Caco-2 (cell line): ENCODE results near the gene CCN5. TPM values are rescaled to one million over a fixed set of nuclear protein-coding genes. Genes with fewer than 3 reads are reported as not detected.

Experiments used
- BruUV-seq: library from RNA; stranded (reverse); fragments of 400-500 nt; replicated peaks from 2 replicates; lab custom pipeline; 2021; lab: Mats Ljungman, UMichigan
- CTCF ChIA-PET: fragments of 300-600 bp; sonication (Branson Sonifier 250); formaldehyde crosslinking; loops from one replicate; lab custom pipeline; 2022; ENCODE audit warnings: antibody characterized with exemption; lab: Charles Lee
- POLR2A ChIA-PET: fragments of 300-600 bp; sonication (Branson Sonifier 250); formaldehyde crosslinking; loops from one replicate; lab custom pipeline; 2022; ENCODE audit warnings: antibody characterized with exemption; lab: Charles Lee
- DNase-seq, 2 experiments: peaks; one replicate each; pipeline versions ENCODE4 v3.0.0 to v3.0.0-alpha.2; 2020 to 2022
- H3K27me3 ChIP-seq: replicated peaks from 2 replicates; pipeline ENCODE4 v1.6.0; 2011; ENCODE audit warnings: low read length; ENCODE audit not compliant: control insufficient read depth, insufficient read depth
- H3K36me3 ChIP-seq: 2 replicates; pipeline ENCODE4 v1.5.1; 2011; ENCODE audit warnings: low read length; ENCODE audit not compliant: control insufficient read depth, insufficient read depth
- H3K4me1 ChIP-seq: fragments of 250-450 bp; sonication (Bioruptor Pico); 2 replicates; pipeline ENCODE4 v1.5.1; 2020; ENCODE audit warnings: mild to moderate bottlenecking
- H3K4me3 ChIP-seq: 2 replicates; pipeline ENCODE4 v1.5.1; 2011; ENCODE audit warnings: low read depth, mild to moderate bottlenecking, control low read depth, low read length
- H3K9me3 ChIP-seq: fragments of 250-450 bp; sonication (Bioruptor Pico); 2 replicates; pipeline ENCODE4 v1.5.1; 2020; ENCODE audit warnings: mild to moderate bottlenecking, moderate library complexity
- H3K27ac Mint-ChIP-seq: one replicate; pipeline ENCODE4 v1.8.0; 2022; ENCODE audit warnings: mixed read lengths; ENCODE audit not compliant: unreplicated experiment
- H3K27me3 Mint-ChIP-seq: one replicate; pipeline ENCODE4 v1.8.0; 2022; ENCODE audit warnings: mixed read lengths; ENCODE audit not compliant: insufficient read depth, unreplicated experiment
- H3K36me3 Mint-ChIP-seq: one replicate; pipeline ENCODE4 v1.8.0; 2022; ENCODE audit warnings: mild to moderate bottlenecking, mixed read lengths; ENCODE audit not compliant: insufficient read depth, unreplicated experiment
- H3K4me1 Mint-ChIP-seq: one replicate; pipeline ENCODE4 v1.8.0; 2022; ENCODE audit warnings: low read depth, mixed read lengths; ENCODE audit not compliant: unreplicated experiment
- H3K4me3 Mint-ChIP-seq: one replicate; pipeline ENCODE4 v1.8.0; 2022; ENCODE audit warnings: mild to moderate bottlenecking, moderate library complexity, mixed read lengths; ENCODE audit not compliant: unreplicated experiment
- H3K9me3 Mint-ChIP-seq: one replicate; pipeline ENCODE4 v1.8.0; 2022; ENCODE audit warnings: mixed read lengths; ENCODE audit not compliant: unreplicated experiment
- intact Hi-C: fragments of 100-400 bp; cut with micrococcal nuclease; formaldehyde crosslinking; loops from one replicate; pipeline ENCODE4 v1.10.0; 2022; ENCODE audit not compliant: unreplicated experiment
- total RNA-seq: library from RNA; stranded (reverse); gene quantifications from 2 replicates; pipeline ENCODE4 v1.2.3, GENCODE V29; 2022
- TF ChIP-seq, protein P1 (sequence below), 2 experiments: fragments of 200-600 bp in 1 of 2; IDR thresholded peaks; 1 replicate in 1 of 2; 2 replicates in 1 of 2; pipeline versions ENCODE4 v1.5.1 to v1.8.0; 2011 to 2022; ENCODE audit warnings: antibody characterized with exemption in 1 of 2, control low read depth in 1 of 2, inconsistent platforms in 1 of 2, low read depth in 1 of 2, low read length in 1 of 2, mild to moderate bottlenecking in 1 of 2, moderate library complexity in 1 of 2; ENCODE audit not compliant: insufficient read depth in 1 of 2, severe bottlenecking in 1 of 2, unreplicated experiment in 1 of 2

Gene CCN5
- total RNA-seq, 1 experiment from 2014 or later: not detected

DNA sequence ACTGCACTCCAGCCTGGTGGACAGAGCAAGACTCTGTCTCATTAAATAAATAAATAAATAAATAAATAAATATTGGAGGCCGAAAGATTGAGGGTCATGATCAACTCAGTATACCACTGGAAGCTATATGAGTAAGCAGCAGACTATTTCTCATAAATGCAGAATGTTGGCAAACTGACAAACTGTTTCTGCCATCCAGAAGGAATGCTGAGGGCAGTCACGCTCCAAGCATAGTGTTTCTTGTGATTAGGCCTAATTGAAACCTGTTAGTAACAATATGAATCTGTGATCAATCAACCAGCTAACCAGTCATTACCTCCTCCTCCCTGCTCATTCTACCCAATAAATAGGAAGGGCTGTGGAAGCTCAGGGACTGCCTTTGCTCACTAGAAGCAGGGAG lies 15.3 kb downstream of the CCN5 start:
- BruUV-seq: no TSS peak
- ChIA-PET CTCF (interaction anchor here (5.5 kb wide), 1 partner anchor 47 kb away, joined by 132 read pairs; no protein-coding TSS in a partner anchor), POLR2A (interaction anchor here (0.5 to 1.3 kb wide), 2 partner anchors 45 to 155 kb away, joined by 3 to 10 read pairs; partner anchors contain the start of gene YWHAB)
- Histone ChIP-seq H3K9me3 (no peaks in the 10 kb centered on the region), H3K4me1 (peaks cover 29% of the 10 kb centered on the region), H3K36me3 (no peaks in the 10 kb centered on the region), H3K4me3 (no peak overlapping the region), H3K27me3 (no peaks in the 10 kb centered on the region)
- TF ChIP-seq, protein P1, sequence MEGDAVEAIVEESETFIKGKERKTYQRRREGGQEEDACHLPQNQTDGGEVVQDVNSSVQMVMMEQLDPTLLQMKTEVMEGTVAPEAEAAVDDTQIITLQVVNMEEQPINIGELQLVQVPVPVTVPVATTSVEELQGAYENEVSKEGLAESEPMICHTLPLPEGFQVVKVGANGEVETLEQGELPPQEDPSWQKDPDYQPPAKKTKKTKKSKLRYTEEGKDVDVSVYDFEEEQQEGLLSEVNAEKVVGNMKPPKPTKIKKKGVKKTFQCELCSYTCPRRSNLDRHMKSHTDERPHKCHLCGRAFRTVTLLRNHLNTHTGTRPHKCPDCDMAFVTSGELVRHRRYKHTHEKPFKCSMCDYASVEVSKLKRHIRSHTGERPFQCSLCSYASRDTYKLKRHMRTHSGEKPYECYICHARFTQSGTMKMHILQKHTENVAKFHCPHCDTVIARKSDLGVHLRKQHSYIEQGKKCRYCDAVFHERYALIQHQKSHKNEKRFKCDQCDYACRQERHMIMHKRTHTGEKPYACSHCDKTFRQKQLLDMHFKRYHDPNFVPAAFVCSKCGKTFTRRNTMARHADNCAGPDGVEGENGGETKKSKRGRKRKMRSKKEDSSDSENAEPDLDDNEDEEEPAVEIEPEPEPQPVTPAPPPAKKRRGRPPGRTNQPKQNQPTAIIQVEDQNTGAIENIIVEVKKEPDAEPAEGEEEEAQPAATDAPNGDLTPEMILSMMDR (IDR thresholded peaks at IDR 0.05; ENCODE audit: insufficient read depth in 1 of 2, low read depth in 1 of 2, low read length in 1 of 2, severe bottlenecking in 1 of 2, unreplicated experiment in 1 of 2): no peak
- no peak for DNase-seq
- peaks cover 7% of the 10 kb centered on the region for H3K36me3 Mint-ChIP-seq
- intact Hi-C loops: loop anchor here (10.0 kb wide), 3 partner anchors 196 to 516 kb away; partner anchors contain the start of genes OSER1 and TTPAL
- H3K4me1 Mint-ChIP-seq: peaks cover 35% of the 10 kb centered on the region
- H3K4me3 Mint-ChIP-seq: no peak overlapping the region
- no peak overlapping the region for H3K27ac Mint-ChIP-seq
- H3K9me3 Mint-ChIP-seq: no peaks in the 10 kb centered on the region
- no peaks in the 10 kb centered on the region for H3K27me3 Mint-ChIP-seq

DNA sequence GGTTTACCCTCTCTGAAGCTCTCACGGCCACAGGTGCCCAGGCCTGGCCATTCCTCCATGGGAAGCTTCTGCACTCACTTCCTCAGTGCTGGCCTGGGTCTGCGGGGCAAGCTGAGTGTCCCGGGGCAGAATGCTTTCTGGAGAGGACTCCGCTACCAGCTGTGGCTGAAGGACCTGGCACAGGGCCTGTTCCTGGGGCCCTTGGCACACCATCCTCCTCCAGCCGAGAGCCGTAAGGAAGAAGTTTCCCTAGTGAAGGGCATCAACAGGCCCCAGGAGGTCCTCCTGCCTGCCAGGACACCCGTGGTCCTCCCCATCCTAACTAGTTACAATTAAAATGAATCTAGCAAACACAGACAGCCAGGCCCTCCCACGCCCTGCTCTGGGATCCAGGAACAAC lies 16.5 kb downstream of the CCN5 start:
- BruUV-seq: no TSS peak
- Mint-ChIP-seq H3K9me3 (peaks cover 9% of the 10 kb centered on the region), H3K27ac (peak overlapping the region; percentile 9), H3K27me3 (no peaks in the 10 kb centered on the region), H3K36me3 (peaks cover 14% of the 10 kb centered on the region), H3K4me1 (peaks cover 44% of the 10 kb centered on the region), H3K4me3 (peak overlapping the region; percentile 5)
- intact Hi-C loops: loop anchor here (2.0 to 10.0 kb wide), 4 partner anchors 39 to 517 kb away; partner anchors contain the start of genes OSER1 and TTPAL
- ChIA-PET CTCF (interaction anchor here (1.7 to 5.5 kb wide), 3 partner anchors 41 to 256 kb away, joined by 4 to 132 read pairs (median 9); partner anchors contain the start of gene TTPAL), POLR2A (interaction anchor here (1.0 kb wide), 1 partner anchor 48 kb away, joined by 6 read pairs; no protein-coding TSS in a partner anchor)
- Histone ChIP-seq H3K4me1 (peaks cover 36% of the 10 kb centered on the region), H3K36me3 (no peaks in the 10 kb centered on the region), H3K9me3 (no peaks in the 10 kb centered on the region), H3K27me3 (no peaks in the 10 kb centered on the region), H3K4me3 (no peak overlapping the region)
- TF ChIP-seq, protein P1 (IDR thresholded peaks at IDR 0.05; ENCODE audit: insufficient read depth in 1 of 2, low read depth in 1 of 2, low read length in 1 of 2, severe bottlenecking in 1 of 2, unreplicated experiment in 1 of 2): no peak
- no peak for DNase-seq

DNA sequence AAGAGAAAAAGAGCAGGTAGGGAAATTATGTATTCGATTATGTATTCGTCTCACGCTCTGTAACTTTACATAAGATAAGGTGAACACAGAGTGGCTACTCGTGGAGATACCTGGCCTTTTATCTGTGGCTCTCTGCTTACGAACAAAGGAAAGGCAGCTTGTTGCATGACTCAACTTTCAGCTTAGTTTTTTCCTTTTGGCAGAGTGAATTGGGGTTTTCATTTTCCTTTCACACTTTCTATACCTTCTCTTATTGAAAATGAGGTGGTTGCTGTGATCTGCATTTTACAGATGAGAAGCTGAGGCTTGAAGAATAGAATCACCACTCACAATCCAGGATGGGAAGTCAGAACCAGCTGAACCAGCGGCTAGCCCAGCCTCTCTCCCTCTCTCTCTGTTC lies 17.2 kb downstream of the CCN5 start:
- no peak for DNase-seq
- peak overlapping the region; percentile 9 for H3K27ac Mint-ChIP-seq
- H3K9me3 ChIP-seq: no peaks in the 10 kb centered on the region
- H3K9me3 Mint-ChIP-seq: peaks cover 10% of the 10 kb centered on the region
- H3K36me3 ChIP-seq: no peaks in the 10 kb centered on the region
- intact Hi-C loops: loop anchor here (2.0 to 10.0 kb wide), 4 partner anchors 40 to 518 kb away; partner anchors contain the start of genes OSER1 and TTPAL
- peaks cover 36% of the 10 kb centered on the region for H3K4me1 ChIP-seq
- BruUV-seq: no TSS peak
- ChIA-PET POLR2A (interaction anchor here (0.7 to 1.0 kb wide), 2 partner anchors 49 to 522 kb away, joined by 3 to 6 read pairs; partner anchors contain the start of gene OSER1), CTCF (interaction anchor here (0.6 to 5.5 kb wide), 10 partner anchors 11 to 257 kb away, joined by 3 to 132 read pairs (median 4); partner anchors contain the start of gene TTPAL)
- H3K4me3 Mint-ChIP-seq: peak overlapping the region; percentile 5
- TF ChIP-seq, protein P1 (IDR thresholded peaks at IDR 0.05; ENCODE audit: insufficient read depth in 1 of 2, low read depth in 1 of 2, low read length in 1 of 2, severe bottlenecking in 1 of 2, unreplicated experiment in 1 of 2): no peak
- H3K4me1 Mint-ChIP-seq: peaks cover 44% of the 10 kb centered on the region
- H3K36me3 Mint-ChIP-seq: peaks cover 14% of the 10 kb centered on the region
- H3K27me3 Mint-ChIP-seq: no peaks in the 10 kb centered on the region
- no peak overlapping the region for H3K4me3 ChIP-seq
- H3K27me3 ChIP-seq: no peaks in the 10 kb centered on the region
